GM18870 (cell line): ENCODE results near the gene NLRP9.

Experiments
- ATAC-seq: cut with Tn5 transposase; IDR thresholded peaks from one replicate; pipeline ENCODE4 v1.9.1; 2021; ENCODE audit warnings: moderate library complexity; ENCODE audit not compliant: unreplicated experiment

Gene NLRP9

GRCh38 chr19:55674841-55675660, 63.2 kb downstream of the NLRP9 start, which contains the start of gene EPN1:
Gene EPN1, plus strand, starts transcription at chr19:55675226. Its CDS starts 3,402 bp downstream, at chr19:55678628.
- ATAC-seq = peak; percentile 47

- ATAC-seq = no peak
These were observed 63.8 kb downstream of the NLRP9 start for GRCh38 chr19:55674459-55674840.

GRCh38 chr19:55673889-55674288, 64.3 kb downstream of the NLRP9 start:
- ATAC-seq = no peak

GRCh38 chr19:55673465-55673864, 64.7 kb downstream of the NLRP9 start:
- no peak for ATAC-seq

GRCh38 chr19:55672418-55672817, 65.8 kb downstream of the NLRP9 start:
- no peak for ATAC-seq

- ATAC-seq = no peak
These were observed 67.2 kb downstream of the NLRP9 start for GRCh38 chr19:55671054-55671378.

- ATAC-seq = no peak
These were observed 67.7 kb downstream of the NLRP9 start for GRCh38 chr19:55670280-55671053.

GRCh38 chr19:55669418-55670279, 68.6 kb downstream of the NLRP9 start:
- no peak for ATAC-seq

GRCh38 chr19:55668603-55669348, 69.4 kb downstream of the NLRP9 start:
- no peak for ATAC-seq

- ATAC-seq = no peak
These were observed 70.2 kb downstream of the NLRP9 start for GRCh38 chr19:55667958-55668357.

- ATAC-seq = no peak
These were observed 70.7 kb downstream of the NLRP9 start for GRCh38 chr19:55667511-55667910.

GRCh38 chr19:55667006-55667381, 71.2 kb downstream of the NLRP9 start:
- ATAC-seq = no peak

GRCh38 chr19:55666343-55667005, 71.7 kb downstream of the NLRP9 start:
- ATAC-seq = no peak

- no peak for ATAC-seq
These were observed 74.2 kb downstream of the NLRP9 start for GRCh38 chr19:55663846-55664536.

GRCh38 chr19:55661826-55662225, 76.4 kb downstream of the NLRP9 start:
- ATAC-seq = no peak

GRCh38 chr19:55660991-55661390, 77.2 kb downstream of the NLRP9 start:
- ATAC-seq = no peak

GRCh38 chr19:55660404-55660803, 77.8 kb downstream of the NLRP9 start:
- no peak for ATAC-seq

GRCh38 chr19:55659822-55660221, 78.4 kb downstream of the NLRP9 start:
- no peak for ATAC-seq

GRCh38 chr19:55658846-55659459, 79.2 kb downstream of the NLRP9 start:
- no peak for ATAC-seq
